HG03025 (cell line): ENCODE measurements around the gene UNC50.
"Not testable (repeated sequence)": the region's sequence is repeated elsewhere in the genome, so short reads cannot be mapped to it uniquely, and the experiment has no call there.

ENCODE experiments used
- ATAC-seq: cut with Tn5 transposase; IDR thresholded peaks from one replicate; pipeline ENCODE4 v1.9.1; 2021; ENCODE audit warnings: mild to moderate bottlenecking, moderate library complexity; ENCODE audit not compliant: unreplicated experiment, low FRiP score

UNC50 gene

DNA sequence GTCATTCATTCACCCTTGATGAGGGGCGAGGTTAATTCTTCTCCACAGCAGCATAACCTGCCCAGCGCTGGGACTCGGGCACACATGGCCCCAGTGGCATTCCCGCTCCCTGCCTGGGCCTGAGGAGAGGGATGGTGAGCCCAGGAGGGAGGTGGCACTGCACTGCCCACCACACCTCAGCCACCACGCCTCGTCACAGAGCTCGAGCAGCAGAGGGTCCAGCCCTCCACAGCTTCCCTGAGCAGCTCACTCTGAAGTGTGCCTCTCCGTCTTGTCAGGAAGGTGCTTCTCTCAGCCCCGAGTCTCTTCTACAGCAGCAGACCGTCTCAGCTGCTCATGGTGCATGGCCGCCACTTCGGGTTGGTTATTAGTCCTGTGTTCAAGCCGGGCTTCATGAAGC is 35.0 kb upstream of the UNC50 start:
- no peak for ATAC-seq

DNA sequence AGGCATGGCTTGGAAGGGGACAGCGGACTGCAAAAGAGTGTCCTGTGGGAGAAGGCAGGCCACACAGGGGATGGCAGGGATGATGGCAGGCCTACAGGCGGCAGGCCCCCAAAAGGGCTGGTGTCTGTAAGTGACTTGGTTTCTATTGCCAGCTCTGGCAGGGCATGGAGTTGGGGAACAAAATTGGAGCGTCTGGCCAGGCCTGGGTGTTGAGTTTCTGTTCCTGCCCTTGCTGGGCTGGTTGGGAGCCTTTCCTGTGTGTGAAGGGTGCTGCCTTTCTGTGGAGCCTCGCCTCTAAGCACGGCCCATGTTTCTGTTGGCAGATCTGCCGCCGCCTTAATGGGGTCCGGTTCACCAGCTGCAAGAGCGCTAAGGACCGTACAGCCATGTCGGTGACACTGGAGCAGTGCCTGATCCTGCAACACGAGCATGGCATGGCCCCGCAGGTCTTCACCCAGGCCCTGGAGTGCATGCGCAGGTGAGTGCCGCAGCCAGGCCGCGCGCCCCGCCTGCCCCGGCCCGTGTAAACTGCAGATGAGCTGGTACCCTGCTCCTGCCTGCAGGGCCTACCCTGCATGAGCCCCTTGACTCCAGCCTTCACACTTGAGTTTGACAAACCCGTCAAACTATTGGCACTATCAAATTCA is 31.6 kb upstream of the UNC50 start:
- no peak for ATAC-seq

DNA sequence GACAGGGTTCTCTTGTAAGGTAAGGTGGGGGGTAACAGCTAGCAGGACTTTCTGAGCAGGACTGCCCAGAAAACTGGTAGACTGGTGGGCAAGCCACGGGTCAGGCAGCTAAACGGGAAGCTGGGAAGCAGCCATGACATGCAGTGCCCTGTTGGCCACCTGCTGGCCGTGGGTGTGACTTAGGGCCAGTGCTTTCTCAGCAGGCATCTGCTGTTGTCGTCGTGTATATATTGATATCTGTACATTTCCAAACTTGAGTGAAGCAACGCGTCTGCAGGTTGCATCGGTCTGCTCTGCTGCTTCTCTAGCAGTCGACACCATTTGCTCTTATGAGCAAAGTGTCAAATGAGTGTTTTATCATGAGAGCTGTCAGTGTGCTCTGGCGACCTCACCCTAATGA is 31.1 kb upstream of the UNC50 start:
- no peak for ATAC-seq

DNA sequence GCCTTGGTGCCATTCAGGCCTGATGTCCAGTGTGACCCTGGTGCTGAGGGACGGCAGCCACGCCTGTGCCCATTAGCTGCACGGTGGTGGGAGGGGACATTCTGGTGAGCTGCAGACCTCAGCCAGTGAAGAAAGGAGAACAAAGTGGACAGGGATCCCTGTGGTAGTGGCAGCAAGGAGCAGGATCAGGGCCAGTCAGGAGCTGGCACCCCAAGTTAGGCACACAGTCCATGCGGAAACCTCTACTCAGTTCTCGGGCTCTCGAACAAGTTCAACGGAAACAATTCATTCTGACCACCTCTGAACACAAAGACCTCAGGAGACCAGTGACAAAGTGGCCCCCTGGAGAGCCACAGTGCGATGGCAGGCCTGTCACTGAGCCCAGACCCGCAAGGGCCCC is 30.2 kb upstream of the UNC50 start:
- ATAC-seq: no peak

DNA sequence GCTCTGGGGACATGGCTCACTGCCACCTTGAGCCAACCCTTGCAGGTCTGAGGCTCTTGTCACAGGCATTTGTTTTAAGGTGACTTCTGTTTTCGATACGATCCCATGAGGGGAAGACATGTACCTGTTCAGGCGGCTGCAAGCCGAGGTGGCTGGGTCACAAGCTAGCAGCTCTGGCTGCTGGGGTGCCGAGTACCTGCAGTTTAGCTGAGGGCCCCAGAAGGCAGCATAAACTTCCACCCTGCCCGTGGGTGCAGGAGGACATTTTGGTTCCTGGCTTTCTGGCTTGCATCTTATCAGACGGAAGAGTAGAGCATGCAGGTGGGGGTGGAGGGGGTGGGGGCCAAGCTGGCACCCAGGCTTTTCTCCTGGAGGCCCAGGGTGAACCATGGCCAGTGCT is 28.5 kb upstream of the UNC50 start:
- ATAC-seq: no peak

DNA sequence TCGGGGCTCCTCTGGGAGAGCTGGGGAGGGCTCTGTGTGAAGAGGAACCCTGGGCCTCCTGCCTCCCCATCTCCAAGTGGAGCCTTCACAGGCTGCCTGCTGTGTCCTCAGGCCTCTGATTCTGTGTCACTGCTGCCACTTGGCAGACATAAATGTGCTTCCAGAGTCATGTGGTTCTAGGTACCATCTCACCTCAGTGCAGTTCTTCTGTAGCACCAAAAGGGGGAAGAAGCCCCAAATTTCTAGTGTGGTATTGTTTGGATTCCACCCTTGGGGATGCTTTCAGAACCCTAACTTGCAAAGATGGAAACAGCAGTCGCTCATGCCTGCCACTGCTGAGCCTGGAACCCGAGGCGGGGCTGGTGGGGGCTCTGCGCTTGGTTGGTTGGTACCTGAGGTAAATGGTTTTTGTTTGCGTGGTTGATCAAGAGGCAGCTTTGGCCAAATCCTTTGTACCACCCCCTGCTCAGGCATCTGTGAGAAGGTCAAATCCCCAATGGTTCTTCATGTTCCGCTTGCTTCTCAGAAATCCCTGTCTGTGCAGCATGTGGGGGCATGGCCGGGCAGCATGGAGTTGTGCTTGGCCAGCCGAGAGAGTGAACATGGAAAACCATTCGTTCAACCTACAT is 27.6 kb upstream of the UNC50 start:
- no peak for ATAC-seq

DNA sequence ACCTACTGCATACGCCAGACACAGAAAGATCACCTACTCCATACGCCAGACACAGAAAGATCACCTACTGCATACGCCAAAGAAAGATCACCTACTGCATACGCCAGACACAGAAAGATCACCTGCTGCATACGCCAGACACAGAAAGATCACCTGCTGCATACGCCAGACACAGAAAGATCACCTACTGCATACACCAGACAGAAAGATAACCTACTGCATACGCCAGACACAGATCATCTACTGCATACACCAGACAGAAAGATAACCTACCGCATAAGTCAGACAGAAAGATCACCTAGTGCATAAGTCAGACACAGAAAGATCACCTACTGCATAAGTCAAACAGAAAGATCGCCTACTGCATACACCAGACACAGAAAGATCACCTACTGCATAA is 25.9 kb upstream of the UNC50 start:
- no peak for ATAC-seq

DNA sequence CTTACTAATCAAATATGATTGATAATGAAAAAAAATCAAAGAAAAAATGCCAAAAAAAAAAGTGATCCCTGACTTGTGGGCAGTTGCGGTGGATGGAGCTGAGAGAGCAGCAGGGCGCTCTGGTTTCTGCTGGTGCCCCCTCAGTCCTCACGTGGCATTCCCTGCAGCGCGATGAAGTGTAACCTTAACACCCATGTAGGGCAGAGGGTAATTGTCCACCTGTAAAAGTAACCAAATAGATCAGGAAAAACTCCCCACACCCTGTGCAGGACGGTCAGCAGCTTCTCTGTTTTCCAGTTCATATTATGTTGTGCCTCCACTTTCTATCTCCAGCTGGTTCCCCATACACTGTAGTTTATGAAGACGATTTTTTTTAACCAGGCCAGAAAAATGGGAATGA is 25.1 kb upstream of the UNC50 start:
- ATAC-seq: no peak

DNA sequence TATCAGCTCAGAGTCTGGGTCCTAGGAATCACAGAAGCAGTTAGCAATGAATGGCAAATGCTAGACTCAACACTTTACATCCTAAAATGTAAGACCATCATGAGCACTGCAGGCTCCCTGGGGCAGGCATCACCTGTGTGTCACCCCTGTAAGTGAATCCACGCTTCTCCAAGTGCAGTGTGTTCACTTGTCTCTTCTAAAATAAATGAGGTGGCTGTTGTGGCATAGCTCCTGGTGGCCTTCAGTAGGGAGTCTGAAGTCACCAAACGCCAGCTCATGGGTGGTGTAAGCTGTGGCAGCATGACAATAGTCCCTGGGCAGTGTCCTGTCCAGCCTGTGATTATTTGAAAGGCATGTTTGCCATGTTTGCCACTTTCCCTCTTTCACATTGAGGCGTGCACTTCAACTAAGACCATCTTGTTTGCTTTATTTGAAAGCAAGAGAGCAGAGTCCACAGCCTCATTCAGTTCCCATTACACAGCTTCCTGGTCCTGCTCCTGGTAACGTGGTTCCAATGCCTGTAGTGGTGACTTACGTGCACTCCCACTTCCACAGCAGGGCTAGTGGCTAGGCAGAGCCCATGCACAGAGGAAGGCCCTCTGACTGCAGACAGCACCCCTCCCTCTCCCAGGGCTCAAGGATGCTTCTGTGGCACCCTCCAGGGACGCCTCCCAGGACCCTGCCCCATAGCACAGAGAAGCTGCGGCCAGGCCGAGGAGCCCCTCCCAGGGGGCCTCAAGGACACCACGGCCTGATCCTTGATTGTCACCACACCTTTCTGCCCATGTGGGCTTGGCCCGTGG is 24.4 kb upstream of the UNC50 start:
- ATAC-seq: no peak

DNA sequence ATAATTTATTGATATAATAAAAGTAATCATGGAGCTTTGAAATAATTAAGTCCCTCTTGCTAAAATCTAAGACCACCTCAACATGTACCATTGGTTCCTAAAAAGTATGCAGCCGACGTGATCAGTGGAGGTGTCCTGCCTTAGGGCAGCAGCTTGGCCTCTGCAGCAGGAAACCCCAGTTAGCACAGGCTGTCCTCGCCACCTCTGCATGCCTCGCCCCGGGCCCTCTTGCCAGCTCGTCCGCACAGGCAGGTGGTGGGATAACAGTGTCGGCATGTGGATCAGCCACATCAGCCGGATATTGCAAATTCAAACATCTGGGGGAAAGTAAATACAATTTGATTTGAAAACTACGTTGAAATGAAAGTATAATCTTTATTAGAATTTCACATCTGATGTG is 23.0 kb upstream of the UNC50 start:
- no peak for ATAC-seq

DNA sequence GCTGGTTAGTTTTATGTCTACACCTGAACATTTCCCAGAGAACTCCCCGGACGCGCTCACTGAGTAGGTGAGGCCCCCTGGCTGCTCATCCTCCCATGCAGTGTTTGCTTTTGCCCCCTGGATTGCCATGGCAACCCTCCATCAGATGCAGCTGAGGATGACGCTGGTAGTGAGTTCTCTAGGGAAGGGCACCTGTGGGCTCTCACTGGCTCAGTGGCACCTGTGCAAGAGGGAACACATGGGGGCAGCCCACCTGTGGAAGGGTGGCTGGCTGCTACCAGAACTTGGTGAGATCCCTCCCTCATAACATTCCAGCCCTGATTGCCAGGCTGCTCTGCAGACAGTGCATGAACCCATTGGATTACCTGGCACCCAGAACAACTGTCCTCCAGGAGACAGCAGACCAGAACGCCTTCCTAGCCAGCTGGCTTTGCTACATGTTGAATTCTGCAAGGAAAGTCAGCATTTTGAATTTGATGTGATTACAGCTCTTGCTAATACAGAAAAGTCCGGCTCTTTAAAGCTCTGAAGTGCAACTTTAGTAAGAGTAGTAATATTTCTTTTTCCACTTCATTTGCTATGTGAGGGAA is 21.7 kb upstream of the UNC50 start:
- ATAC-seq: no peak

DNA sequence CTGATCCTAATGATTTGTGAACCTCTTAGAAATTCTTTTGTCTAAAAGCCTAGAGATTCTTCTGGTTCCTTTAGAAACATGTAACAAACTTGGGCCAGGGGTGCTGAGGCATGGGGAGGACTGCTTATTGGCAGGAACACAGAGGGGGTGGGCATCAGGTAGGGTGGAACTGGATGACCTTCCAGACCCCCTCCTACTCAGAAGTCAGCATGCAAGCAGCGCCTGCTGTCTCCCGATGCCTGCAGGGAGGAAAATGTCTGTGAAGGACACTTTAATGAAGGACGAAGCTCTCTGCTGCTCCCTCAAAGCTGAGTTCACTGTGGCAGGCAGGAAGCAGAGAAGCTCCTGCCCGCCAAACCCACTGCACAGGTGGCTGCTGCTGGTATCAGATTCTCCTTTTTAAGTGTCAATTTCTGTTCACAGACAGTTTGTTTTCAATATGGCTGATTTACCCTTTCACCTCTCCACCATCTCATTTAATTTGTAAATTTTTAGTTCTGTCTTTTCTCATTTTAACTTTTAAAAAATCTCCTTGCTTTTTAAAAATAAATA is 19.4 kb upstream of the UNC50 start:
- no peak for ATAC-seq

DNA sequence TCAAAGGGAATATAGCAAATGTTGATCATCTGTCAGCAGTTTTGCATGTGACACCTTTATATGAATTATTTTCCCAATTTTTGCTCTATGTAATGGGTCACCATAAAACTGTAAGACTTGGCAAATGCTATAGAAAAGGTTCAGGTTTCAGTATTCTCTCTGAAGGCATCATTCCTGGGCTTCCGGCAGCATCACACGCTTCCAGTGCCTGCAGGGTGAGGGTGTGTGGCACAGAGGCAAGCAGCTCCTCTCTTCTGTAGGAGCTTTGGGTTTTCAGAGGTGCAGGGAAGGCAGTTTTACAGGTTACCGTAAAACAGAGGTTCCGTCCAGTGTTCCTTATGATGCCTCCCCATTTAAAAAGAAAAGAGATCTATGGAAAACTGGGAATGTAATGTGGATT is 18.9 kb upstream of the UNC50 start:
- ATAC-seq: no peak

DNA sequence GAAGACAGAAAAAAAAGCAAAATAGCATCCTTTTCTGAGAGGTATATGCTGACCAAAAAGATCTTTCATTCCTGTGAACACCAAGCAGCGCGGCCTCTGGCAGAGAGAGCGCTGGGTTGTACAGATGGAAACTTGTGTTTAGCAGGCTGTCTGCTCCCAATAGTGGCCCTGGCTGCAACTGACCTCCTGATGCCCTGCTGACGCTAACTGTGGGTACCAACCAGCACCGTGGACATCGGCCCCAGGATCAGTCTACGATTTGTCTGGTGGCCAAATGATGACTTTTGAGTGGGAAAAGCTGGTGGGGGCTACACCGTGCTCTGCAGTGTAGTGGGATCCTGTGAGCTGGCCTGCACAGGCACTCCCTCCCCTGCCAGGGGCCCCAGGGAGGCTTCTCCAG is 15.8 kb upstream of the UNC50 start:
- ATAC-seq: no peak

DNA sequence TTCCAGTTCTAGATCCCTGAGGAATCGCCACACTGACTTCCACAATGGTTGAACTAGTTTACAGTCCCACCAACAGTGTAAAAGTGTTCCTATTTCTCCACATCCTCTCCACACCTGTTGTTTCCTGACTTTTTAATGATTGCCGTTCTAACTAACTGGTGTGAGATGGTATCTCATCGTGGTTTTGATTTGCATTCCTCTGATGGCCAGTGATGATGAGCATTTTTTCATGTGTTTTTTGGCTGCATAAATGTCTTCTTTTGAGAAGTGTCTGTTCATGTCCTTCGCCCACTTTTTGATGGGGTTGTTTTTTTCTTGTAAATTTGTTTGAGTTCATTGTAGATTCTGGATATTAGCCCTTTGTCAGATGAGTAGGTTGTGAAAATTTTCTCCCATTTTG is 13.7 kb upstream of the UNC50 start:
- not testable (repeated sequence) for ATAC-seq

DNA sequence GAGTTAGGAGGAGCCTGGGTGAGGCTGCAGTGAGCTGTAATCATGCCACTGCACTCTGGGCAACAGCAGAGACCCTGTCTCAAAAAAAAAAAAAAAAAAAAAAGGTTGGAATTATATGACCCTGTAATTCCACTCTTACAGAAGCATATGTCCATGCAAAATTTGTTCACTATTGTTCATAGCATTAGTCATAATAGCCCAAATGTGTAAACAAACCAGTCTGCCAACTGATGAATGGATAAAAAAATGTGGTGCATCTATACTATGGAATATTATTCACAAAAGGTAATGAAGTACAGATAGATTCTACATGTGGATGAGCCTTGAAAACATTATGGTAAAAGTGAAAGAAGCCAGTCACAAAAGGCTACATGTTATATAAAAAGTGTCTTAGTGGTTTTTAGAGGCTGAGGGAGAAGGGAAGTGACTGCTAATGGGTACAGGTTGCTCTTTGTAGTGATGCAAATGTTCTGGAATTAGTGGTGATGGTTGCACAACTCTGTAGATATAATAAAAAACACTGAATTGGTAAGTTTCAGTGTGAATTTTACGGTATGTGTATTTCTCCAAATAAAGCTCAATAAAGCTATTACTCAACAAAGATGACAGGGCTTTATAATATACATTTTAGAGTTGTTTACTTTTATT is 9.5 kb upstream of the UNC50 start:
- no peak for ATAC-seq

DNA sequence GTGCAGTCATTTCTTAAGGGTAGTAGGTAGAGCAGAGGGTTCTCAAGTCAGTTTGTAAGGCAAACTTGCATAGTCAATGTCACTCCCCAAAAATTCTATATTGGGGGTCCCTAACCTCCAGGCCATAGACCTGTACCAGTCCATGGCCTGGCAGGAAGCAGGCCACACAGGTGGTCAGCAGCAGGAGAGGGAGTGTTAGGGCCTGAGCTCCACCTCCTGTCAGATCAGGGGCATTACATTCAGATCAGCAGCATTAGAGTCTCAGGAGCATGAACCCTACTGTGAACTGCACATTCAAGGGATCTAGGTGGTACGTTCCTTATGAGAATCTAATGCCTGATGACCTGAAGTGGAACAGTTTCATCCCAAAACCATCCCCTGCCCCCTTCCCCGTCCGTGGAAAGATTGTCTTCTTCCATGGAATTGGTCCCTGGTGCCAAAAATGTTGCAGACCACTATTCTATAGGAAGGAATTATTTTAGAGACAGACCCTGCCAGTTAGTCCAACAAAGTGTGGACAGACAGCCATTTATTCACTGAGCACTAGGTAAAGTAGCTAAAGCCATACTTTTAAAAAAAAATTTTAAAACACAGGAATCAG is 6.8 kb upstream of the UNC50 start:
- no peak for ATAC-seq

DNA sequence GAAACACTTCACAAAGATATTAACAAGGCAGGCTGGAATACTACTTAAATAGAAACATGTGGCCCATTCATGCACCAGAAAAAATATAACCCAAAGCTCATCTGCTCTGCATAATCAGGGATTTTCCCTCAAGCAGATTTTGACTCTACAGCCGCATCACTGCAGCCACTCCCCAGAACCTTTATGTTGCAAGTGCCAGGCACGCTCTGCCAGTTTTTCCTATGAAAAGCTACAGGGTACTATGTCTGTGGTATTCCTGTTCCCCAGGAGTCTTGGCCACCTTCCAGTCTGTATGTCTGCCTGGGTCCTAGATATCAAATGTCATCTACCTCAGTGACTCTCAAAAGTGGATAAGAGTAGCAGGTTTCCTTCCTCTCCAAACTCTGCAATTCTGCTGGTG is 3.8 kb upstream of the UNC50 start:
- no peak for ATAC-seq

DNA sequence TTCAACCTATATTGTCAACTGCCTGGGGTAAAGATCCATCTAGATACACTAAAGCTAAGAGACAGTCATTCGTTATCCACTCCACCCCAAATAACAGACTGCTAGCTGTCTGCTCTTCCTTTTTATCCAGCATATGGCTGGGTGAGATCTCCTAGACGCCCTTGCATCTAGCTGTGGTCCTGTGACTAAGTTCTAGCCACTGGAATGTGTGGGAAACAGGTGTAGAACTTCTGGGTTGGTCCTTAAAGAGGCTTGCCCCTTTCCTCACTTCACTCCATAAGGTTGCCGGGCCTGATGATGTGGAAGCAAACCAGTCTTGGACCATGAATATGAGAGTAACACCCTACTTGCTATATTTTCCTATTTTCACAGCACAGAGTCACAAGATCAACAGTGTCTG is 3.3 kb upstream of the UNC50 start:
- no peak for ATAC-seq

DNA sequence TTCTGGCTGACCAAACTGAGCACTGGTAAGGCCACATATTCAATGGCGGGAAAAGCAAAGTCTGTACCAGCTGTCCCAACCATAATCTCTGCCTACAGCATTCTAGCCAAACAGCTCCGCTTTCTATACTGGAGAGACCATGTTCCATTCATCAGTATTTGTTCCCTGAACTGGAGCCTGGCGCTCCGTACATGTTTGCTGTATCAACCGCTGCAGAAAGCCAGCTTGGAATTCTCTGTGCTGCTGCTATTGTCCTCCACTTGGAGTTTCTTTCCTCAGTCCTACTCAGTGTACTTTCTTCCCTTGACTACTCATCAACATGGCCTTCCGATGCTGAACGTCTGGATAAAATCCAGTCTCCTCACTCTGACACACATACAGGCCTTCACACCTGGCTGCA is 2.0 kb upstream of the UNC50 start:
- ATAC-seq: no peak
